Dermis lymphatic vessel endothelial cell (primary cell): ENCODE results near the gene OR4C15. TPM values are rescaled to one million over a fixed set of nuclear protein-coding genes. Genes with fewer than 3 reads are reported as not detected.

ENCODE experiments used
- total RNA-seq: library from RNA; depleted of rRNA; stranded (reverse); fragments of >200 nt; gene quantifications from 2 replicates; pipeline ENCODE4 v1.2.1, GENCODE V29; 2014

OR4C15 gene
- not detected in 2 replicates for total RNA-seq

GRCh38 chr11:55554169-55554568, at the start of gene OR4C15:
TSS of gene OR4C15 (plus strand) at chr11:55554469. CDS start at chr11:55554469, 0 bp downstream.

GRCh38 chr11:55571828-55572227, 17.6 kb downstream of the OR4C15 start, which contains the start of gene OR4C16:
TSS of gene OR4C16 (plus strand) at chr11:55572128. CDS start at chr11:55572128, 0 bp downstream.

Other genes starting within 250 kb of the OR4C15 start
- not detected in 2 replicates for gene OR4A16, start 211.3 kb upstream of the OR4C15 start, total RNA-seq
- not detected in 2 replicates for gene OR4A15, start 186.5 kb upstream of the OR4C15 start, total RNA-seq
- not detected in 2 replicates for gene OR4C16, start 17.7 kb downstream of the OR4C15 start, total RNA-seq
- gene OR4C11, start 53.2 kb downstream of the OR4C15 start, total RNA-seq, result not detected in 2 replicates
- not detected in 2 replicates for gene OR4P4, start 80.6 kb downstream of the OR4C15 start, total RNA-seq
- gene OR4S2, start 93.9 kb downstream of the OR4C15 start, total RNA-seq, result not detected in 2 replicates
- not detected in 2 replicates for gene OR4C6, start 107.7 kb downstream of the OR4C15 start, total RNA-seq
- gene OR5D13, start 219.0 kb downstream of the OR4C15 start, total RNA-seq, result not detected in 2 replicates
- gene OR5D14, start 241.1 kb downstream of the OR4C15 start, total RNA-seq, result not detected in 2 replicates